Lower leg skin (tissue), 4 donors: Measurements from ENCODE around the gene MMD2. TPM values are rescaled to one million over a fixed set of nuclear protein-coding genes. Genes with fewer than 3 reads are reported as not detected.
A peak's percentile ranks its signal among the peaks of the same experiment; 100 is the strongest.

Source experiments
- DNase-seq, 2 donors: peaks; one replicate each; pipeline ENCODE4 v3.0.0-alpha.2; 2019; ENCODE audit warnings: low spot score in 2 of 2
- H3K4me3 ChIP-seq: fragments of 200-600 bp; sonication (generic); 2 replicates; pipeline ENCODE4 v1.5.1; 2017; ENCODE audit warnings: mild to moderate bottlenecking, low read depth; ENCODE audit not compliant: poor library complexity, severe bottlenecking
- CTCF ChIP-seq, 3 donors: fragments of 450-650 bp; IDR thresholded peaks; one replicate each; pipeline ENCODE4 v1.5.1; 2016; ENCODE audit warnings: antibody characterized with exemption in 3 of 3, mild to moderate bottlenecking in 3 of 3, moderate library complexity in 2 of 3
- POLR2A ChIP-seq, 2 donors: fragments of 450-650 bp; IDR thresholded peaks; one replicate each; pipeline ENCODE4 v1.6.1; 2016 to 2017; ENCODE audit warnings: antibody characterized with exemption in 2 of 2, mild to moderate bottlenecking in 1 of 2, moderate library complexity in 1 of 2
- WGBS, 2 donors: methylation state at CpG; one replicate each; pipeline ENCODE4 v1.1.5; 2018; 5-methylcytosine and 5-hydroxymethylcytosine counted together
- intact Hi-C: fragments of 100-400 bp; cut with DNase I; formaldehyde crosslinking; loops from one replicate; pipeline ENCODE4 v1.15.0; 2023; ENCODE audit warnings: low total_unique reads
- total RNA-seq, 4 donors: library from RNA; depleted of rRNA; stranded (reverse); fragments of >200 nt; gene quantifications; one replicate each; pipeline ENCODE4 v1.1.0, GENCODE V29; 2016

The MMD2 gene
- total RNA-seq, result not detected

- 8% methylated on average over 25 to 27 of the region's 87 CpGs for WGBS, 2 donors
- TF ChIP-seq CTCF (IDR thresholded peaks at IDR 0.05), result no peak
- TF ChIP-seq POLR2A (IDR thresholded peaks at IDR 0.05), result no peak
- intact Hi-C loops, result no loop called here
- peak in 1 of 2 donors; percentile 37 for DNase-seq
- H3K4me3 ChIP-seq, result no peak within 1 kb of the TSS
Measured at GRCh38 chr7:4958477-4959301, at the start of gene MMD2. Gene MMD2, minus strand, starts transcription at chr7:4959187. Its CDS starts 170 bp downstream, at chr7:4959017.

DNA sequence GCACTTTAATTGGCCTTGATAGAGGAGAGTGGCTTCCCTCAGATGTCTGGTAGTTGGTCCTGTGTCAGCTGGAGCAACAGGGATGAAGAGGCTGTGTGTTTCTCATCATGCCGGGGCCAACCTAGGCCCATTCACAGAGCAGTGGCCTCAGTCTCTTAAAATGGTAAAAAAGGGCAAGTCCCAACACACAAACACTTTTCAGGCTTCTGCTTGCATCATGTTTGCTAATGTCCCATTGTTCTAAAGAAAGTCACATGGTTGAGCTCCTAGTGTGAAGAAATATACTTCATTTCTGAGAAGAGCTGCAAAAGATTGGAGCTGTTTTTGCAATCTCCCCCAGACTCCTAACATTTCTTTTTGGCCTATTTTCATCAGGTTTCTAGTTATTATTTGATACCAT is 46.1 kb upstream of the MMD2 start:
- WGBS, 2 donors, result 57 to 86% methylated on average over 1 of the region's 1 CpG
- H3K4me3 ChIP-seq, result no peak overlapping the region
- TF ChIP-seq CTCF (IDR thresholded peaks at IDR 0.05) (no peak), POLR2A (IDR thresholded peaks at IDR 0.05) (no peak)
- intact Hi-C loops, result no loop called here
- peak in 1 of 2 donors; percentile 29 for DNase-seq

DNA sequence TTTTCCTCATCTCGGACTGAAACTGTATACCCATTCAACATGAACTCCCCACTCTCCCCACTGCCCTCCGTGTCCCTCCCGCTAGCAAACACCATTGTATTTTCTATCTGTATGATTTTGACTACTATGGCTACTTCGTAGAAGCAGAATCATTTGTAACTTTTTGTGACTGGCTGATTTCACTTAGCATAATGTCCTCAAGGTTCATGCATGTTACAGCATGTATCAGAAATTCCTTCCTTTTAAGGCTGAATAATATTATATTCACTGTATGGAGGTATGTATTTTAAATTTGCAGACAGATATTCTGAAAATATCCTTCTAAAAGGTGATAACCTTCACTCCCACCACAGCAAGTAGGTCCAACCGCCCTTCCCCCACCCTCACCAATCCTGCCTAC is 42.9 kb upstream of the MMD2 start:
- TF ChIP-seq CTCF (IDR thresholded peaks at IDR 0.05), result no peak
- no peak for TF ChIP-seq POLR2A (IDR thresholded peaks at IDR 0.05)
- H3K4me3 ChIP-seq, result no peak overlapping the region
- WGBS, 2 donors, result 63 to 75% methylated on average over 5 of the region's 5 CpGs
- intact Hi-C loops, result no loop called here
- DNase-seq, result no peak

DNA sequence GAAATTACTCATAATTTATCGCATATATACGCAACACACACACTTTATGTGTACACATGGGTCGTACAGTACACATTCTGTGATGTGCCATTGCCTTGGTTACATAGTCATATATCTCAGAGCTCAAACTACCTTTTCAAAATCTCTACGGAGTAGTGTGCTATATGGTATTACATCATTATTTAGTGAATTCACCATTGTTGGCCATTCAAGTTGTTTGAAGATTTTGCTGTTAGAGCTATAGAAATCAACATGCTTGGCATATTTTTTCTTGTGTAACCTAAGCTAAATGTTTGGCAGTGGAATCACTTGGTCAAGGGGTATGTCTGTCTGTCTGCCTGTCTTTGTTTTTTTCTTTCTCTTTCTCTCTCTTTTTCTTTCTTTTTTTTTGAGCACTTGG is 42.0 kb upstream of the MMD2 start:
- intact Hi-C loops, result no loop called here
- TF ChIP-seq POLR2A (IDR thresholded peaks at IDR 0.05) (no peak), CTCF (IDR thresholded peaks at IDR 0.05) (no peak)
- WGBS, 2 donors, result 92 to 94% methylated on average over 4 of the region's 4 CpGs

GRCh38 chr7:4999369-4999950 is 40.5 kb upstream of the MMD2 start:
- no peak for DNase-seq
- no peak overlapping the region for H3K4me3 ChIP-seq
- intact Hi-C loops, result no loop called here
- TF ChIP-seq POLR2A (IDR thresholded peaks at IDR 0.05) (no peak), CTCF (IDR thresholded peaks at IDR 0.05) (no peak)
- WGBS, 2 donors, result 82 to 87% methylated on average over 5 of the region's 5 CpGs

More for the DNA sequence above, 42.0 kb upstream of the MMD2 start:
- no peak overlapping the region for H3K4me3 ChIP-seq
- no peak for DNase-seq
